ENCODE data around the gene MMAB.

DNA sequence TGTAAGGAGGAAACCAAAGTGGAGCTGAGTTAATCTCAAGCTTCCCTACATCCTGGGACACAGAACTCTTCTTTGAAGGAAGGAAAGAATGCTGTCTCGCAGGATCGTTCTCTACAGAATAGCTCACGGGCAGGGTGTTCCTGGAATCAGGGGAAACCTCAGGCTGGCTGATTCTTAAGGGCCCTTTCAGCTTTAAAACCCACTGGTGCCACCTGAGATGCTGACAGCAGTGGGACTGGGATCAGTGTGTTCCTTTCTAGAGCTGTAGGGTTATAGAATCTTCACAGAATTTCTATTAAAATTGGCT, 48.1 kb downstream of the MMAB start:
- no peak for TF ChIP-seq CTCF (conservative IDR thresholded peaks at IDR 0.05; ENCODE audit: low read depth, low read length)
- no peak for TF ChIP-seq EZH2phosphoT487 (IDR thresholded peaks at IDR 0.05; ENCODE audit: borderline replicate concordance, low read length)
- TF ChIP-seq EZH2 (IDR thresholded peaks at IDR 0.05; ENCODE audit: low read length, unreplicated experiment) = no peak
